GM18858 (cell line): ENCODE results near the gene MEIS2.
"Not testable (repeated sequence)": the region's sequence is repeated elsewhere in the genome, so short reads cannot be mapped to it uniquely, and the experiment has no call there.

ENCODE experiments used
- ATAC-seq: cut with Tn5 transposase; IDR thresholded peaks from one replicate; pipeline ENCODE4 v1.9.1; 2021; ENCODE audit not compliant: unreplicated experiment

The MEIS2 gene

DNA sequence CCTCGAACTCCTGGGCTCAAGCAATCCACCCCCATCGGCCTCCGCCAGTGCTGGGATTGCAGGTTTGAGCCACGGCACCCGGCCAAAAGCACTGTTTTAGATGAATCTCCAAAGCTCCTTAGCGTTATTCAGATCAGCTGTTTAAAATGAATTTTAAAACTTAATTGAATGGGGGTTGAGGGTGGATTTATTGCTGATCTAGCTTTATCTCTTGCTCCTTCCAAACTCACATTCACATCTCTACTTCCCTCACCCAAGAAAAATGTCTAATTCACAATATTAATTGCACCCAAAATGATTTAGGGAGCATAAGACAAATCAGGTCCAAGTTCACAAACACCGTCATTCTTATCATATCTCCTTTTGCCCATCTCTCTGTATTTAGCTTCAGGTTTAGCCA, 89.8 kb downstream of the MEIS2 start:
- no peak for ATAC-seq

DNA sequence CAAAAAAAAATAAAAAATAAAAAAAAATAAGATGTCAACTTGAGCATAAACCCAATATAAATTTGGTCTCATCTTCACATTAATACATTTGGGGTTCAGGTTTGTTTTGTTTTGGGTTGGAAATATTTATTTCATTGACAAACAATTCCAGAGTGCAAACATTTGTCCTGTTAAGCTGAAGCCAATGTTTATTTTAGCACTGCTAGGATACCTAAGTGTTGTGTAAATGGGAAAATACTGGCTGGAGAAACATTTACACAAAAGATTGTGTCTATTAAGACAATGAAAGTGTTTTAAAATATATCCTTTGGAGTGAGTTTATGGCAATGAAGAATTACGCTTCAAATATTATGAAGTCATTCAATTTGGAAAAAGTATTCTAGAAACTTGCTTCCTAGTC, 91.1 kb downstream of the MEIS2 start:
- ATAC-seq: no peak

DNA sequence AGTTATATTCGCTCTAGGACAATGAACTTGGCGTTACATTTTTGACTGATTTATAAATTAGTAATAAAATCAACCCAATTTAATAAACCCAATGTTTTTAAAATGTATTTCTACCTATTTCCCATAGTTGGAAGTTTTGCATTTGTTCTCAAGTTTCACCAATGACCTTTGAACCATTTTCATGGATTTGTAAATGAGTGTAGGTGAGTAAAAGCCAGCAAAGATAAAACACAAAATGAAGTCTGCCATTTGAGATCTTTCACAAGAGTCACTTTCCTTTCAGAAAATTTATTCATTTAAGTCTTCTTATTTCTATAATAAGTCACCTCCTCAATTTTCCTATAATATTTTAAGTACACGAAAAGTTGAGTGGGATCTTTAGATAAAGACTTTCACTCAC, 92.1 kb downstream of the MEIS2 start:
- ATAC-seq: no peak

DNA sequence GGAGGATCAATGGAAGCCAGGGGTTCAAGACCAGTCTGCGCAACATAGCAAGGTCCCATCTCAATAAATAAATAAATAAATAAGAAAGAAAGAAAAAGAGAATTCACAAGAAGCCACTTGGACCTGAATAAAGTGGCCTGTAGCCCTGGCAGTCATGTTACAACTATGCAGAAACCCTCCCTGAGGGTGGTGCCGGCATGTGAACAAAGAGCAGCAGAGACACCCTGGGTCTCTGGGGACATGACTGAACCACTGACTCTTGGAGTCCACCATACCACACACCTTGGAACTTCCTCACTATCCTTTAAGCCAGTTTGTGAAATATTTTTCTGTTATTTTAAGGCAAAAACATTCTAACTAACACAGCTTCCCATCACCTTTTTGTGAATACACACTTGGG, 93.0 kb downstream of the MEIS2 start:
- ATAC-seq: no peak

DNA sequence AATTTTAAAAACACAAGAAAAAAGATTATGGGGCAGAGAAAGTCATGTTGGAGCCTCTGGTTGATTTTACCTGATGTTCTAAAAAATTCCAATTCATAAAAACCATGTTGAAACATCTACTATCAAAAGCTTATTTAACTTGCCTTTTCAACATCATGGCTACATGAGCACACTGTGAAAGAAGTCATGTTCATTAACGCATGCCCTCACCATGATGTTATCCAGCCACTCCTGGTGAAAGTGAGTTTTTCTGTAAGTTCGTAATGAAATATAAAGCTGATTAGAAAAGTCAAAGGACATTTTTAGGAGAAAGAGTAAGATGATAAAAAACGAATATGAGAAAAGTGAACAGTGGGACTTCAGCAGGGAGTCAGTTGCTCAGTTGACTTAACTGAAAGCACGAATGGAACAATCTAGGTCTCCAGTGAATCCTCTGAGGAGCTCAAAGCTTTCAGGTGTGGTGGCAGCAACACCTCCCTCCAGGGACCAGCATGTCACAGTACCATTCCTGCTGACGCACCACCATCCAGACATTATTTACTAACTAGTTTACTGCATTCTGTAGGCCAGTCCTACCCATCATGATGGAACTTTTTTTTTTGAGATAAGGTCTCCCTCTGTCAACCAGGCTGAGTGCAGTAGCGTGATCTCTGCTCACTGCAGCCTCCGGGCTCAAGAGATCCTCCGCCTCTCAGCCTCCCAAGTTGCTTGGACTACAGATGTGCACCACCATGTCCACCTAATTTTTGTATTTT, 95.2 kb downstream of the MEIS2 start:
- ATAC-seq: no peak

DNA sequence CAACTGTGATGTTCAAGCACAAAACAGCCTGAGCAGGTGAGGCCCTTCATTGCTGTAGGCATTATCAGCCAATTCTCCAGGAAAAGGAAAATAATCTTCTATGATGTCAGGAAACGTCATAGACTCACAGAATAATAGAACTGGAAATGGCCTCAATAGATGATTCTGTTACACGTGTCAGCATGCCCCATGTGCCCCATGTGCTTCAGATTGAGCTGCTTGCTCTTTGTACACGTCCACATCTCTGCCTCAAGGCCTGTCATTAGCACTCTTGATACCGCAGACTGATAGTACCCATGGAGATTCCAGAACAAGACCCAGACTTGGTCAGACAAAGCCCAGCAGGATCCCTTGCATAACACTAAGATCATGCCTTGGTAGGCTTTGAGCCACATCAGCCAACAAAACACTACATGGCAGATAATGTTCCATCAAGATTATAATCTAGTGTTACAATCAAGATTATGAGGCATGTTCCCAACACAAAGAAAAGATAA, 95.9 kb downstream of the MEIS2 start:
- no peak for ATAC-seq

DNA sequence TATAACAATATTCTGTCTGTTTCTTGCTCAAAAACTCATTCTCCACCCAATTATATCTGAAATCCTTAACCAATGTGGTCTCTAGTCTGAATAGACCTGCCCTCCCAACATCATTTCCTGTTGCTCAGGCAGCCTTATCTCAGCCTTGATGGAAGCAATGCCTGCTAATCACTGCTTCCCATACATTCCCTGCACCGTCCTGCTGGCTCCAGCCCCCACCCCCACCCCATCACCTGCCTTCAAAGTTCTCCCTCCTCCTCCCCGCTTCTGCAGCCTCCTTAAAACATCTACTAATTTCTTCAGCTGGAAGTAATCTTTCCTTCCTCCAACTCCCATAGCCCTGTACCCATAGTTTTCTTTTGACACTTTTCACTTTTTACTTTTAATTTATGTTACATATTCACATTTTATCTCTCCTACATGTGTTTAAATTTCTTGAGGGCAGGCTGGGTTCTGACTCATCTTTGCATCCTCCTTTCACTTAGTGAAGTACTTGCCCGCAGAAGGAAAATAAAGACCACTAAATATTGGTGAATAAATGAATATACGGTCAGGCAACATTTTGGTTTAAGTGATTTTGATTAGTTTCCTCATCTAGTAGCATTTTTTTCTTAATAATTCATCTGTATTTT, 98.2 kb downstream of the MEIS2 start:
- ATAC-seq: no peak

DNA sequence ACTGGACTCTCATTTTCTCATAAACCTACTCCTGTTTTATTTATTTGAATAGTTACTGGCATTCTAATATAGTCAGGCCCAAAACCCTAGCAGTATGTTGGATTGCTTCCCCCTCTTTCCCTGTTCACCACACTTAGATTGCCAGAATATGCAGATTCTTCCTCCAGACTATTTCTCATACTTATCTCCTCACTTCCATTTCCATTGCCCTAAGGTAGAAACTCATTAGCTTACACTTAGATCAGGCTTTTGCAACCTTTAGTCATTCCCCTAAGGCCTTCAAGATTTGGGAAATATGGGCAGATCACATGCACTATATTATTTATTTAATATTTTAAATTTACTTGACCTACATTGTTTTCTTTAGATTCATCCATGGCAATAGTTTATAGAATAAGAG, 98.9 kb downstream of the MEIS2 start:
- ATAC-seq: no peak

DNA sequence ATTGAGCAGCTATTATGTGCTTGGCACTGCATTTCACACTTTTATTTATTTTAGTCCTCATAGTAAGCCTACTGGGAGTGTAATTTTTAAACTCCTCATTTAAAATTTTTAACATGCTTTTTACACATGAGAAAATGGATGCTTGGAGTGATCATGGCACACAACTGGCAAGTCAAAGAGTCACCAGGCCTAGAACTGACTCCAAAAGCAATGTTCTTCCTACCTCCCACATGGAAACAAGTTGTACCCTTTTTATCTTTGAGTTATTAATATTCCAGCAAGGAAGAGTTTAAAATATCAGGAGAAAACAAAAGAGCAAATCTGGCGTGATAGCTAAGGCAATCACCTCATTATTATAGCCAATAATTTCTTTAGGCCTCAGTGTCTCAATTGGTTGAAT, 100.6 kb downstream of the MEIS2 start:
- ATAC-seq: no peak

DNA sequence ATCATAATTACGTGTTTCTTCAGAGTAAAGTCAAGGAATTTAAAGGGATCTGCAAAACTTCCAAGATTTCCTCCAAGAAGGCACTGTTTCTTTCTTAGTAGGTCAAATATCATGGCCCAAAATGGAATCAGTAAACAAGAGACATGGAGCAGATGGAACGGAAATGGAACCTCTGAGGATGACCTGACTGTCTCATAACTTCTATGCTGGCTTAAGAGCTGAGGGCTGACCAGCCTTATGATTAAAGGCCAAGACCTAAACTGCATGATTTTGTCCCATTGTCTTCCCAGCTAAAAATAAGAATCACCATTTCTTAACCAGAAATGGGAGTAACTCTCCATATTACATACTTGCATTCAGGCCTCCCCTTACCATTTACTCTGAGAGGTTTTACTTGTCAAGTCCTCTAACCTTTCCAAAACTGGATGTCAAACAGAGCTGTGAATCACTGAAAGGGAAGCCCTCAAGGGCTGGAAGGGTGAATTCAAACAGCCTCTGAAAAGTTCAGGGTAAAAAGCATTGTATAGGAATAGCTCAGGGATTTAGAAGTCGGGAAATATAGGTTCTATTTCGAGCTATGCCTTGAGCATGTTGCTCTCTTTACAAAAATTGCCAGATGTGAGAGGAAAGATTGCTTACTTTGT, 103.7 kb downstream of the MEIS2 start:
- ATAC-seq: no peak

DNA sequence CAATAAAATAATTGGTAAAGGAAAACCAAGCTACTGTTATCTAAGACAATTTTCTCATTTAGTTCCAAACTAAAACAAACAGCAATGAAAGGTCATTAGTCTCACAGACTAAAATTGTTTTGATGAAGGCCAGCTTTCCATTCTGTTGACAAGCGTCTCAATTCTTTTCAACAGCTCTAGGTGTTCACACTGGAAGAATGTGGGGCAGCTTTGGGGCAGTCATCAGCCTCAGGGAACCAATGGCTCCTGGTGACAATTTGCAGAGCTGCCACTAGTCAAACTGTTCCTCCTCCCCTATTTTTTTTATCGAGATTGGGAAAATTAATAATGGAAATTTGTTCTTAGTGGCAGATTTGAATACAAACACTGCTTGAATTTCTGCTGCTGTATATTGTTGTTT, 104.2 kb downstream of the MEIS2 start:
- no peak for ATAC-seq

DNA sequence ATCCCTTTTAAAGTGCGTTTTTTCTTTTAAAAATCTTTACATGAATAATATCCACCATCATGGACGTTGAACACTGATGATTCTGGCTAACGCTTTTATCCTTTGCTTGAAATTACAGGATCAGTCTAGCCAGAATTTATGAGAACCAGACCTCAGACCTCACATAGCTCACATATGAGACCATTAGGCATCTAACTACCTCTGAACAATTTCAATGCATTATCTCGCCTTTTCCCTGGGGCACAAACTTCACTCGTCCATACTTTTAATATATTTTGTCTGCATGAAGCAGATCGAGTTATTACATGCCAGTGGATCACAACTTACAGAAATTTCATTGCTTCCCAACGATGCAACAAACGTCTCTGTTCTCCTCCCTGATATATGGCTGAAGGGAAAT, 105.6 kb downstream of the MEIS2 start:
- ATAC-seq: no peak

DNA sequence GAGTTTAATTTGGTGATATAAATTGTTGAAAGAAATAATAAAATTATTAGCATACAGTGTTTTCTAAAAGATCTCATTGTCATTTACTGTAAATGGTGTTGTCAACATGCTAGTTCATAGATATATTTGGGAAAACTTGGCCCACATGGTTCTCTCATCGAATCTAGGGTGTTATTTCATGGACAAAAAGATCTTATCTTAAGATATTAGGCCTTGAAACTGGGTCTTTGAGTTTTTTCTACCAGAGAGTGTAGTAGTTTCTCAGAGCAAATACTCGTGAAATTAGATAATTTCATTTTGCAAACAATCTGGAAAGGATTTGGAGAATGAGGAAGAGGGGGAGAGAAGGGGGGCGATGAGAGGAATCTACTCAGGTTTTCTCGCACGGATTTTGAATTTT, 107.9 kb downstream of the MEIS2 start:
- no peak for ATAC-seq

DNA sequence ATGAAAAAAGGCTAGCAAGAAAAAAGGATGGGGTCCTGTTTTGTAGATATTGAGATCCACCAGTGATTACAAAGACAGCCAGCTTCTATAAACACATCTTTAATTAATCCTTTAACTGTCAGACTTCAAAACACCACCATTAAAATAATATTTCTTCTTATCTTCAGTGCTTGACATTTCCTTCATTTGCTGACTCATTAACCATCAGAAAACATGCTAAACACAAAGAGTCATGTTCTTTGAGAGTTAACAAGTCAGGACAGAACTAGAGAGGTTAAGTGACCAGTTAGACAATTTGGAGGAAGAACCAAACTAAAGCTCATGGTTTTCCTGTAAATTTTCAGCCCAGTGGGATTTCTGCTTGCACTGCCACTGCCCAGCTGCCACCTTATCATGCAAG, 111.4 kb downstream of the MEIS2 start:
- no peak for ATAC-seq

DNA sequence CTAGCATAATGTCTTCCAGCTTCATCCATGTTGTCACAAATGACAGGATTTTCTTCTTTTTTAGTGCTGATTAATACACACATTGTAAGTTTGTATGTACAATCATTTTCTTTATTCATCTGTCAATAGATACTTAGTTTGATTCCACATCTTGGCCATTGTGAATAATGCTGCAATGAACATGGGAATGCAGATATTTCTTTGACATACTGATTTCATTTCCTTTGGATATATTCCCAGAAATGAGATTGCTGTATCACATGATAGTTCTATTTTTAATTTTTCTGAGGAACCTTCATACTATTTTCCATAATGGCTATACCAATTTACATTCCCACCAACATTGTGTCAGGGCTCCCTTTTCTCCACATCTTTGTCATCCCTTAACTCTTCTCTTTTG, 117.9 kb downstream of the MEIS2 start:
- no peak for ATAC-seq

DNA sequence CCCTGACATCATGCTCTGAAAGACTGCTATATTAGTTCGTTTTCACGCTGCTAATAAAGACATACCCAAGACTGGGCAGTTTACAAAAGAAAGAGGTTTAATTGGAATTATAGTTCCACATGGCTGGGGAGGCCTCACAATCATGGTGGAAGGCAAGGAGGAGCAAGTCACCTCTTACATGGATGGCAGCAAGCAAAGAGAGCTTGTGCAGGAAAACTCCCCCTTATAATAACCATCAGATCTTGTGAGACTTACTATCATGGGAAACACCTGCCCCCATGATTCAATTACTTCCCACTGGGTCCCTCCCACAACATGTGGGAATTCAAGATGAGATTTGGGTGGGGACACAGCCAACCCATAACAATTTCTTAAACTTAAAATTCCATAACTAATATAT, 120.1 kb downstream of the MEIS2 start:
- not testable (repeated sequence) for ATAC-seq

DNA sequence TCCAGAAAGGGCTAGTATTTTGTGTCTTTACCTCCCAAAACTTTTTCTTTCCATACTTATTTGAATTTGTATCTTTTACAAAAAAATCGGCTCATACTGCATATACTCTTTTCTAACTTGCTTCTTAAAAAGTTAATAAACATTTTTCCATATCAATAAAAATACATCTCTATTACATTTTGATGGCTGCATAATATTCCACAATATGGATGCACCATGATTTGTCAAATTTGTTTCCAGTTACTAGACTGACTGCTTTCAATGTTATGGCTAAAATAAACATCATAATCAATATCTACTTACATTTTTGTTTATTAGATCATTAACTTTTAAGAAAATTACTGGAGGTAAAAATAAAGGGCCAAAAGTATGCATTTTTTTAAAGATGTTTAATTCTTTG, 121.7 kb downstream of the MEIS2 start:
- ATAC-seq: no peak

DNA sequence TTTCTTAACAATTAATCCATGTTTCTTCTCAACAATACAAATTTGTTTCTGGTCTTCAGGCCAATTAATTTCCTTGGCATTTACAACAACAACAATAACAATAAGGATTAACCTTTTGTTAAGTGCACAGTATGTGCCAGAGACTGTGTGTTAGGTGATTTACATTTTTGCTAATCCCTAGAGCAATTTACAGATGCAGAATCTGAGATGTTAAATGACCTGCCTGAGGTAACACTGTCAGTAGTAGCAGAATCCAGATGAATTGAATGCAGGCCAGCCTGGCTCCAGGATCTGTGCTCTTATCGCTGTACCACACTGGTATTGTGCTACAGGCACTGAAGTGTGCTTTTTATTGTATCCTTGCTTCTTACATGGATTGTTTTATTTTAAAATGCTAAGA, 122.2 kb downstream of the MEIS2 start:
- no peak for ATAC-seq

DNA sequence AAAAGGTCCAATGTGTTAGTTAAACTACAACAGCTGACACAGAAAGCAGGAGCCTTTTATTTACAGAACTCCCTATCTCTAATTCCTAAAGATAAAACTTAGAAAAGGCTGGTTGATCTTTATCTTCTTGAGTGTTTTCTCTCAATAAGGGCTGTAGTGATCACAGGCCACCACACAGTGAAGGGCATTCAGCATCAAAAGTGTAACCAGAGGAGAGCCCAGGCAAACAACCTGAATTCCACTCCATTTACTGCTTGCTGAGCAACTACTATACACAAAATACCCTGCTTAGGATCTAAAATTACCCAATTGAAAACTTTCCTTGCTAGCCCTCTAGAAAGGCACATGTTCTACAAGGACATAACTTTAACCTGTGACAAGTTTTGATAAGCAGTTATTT, 122.7 kb downstream of the MEIS2 start:
- ATAC-seq: no peak

DNA sequence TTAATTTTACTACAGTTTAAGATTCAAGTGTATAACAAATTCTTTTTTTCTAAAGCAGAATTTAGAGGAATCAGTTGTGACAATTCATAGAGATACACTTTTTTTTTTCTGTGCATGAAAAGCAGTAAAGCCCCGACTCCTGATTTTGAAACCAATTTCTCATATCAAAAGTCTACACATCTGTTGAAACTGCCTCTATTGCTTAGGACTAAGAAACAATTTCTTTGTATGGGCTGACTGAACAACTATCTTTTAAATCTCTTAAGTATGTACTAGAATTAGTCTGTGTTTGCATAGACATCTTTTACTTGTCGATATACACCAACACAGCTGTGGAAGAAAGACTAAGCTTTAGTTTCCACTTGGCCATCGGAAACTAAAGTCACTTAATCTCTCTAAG, 127.6 kb downstream of the MEIS2 start:
- no peak for ATAC-seq

DNA sequence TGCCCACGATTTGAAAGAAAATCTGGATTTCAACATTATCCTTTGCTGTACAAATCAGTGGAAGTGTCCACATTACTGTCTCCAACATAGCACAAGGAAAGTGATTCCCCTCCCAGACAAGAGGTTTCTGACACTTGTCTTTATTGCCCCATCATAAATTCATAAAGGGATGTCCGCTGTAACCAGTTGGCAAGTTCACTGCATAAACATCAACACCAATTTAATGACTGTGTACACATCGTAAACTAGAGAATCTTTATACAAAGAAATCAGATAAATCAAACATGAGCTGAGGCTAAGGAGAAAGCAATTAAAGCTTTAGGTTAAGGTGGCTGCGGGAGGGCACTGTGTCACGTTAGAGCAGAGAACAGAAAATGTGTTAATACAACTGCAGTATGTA, 129.8 kb downstream of the MEIS2 start:
- no peak for ATAC-seq

DNA sequence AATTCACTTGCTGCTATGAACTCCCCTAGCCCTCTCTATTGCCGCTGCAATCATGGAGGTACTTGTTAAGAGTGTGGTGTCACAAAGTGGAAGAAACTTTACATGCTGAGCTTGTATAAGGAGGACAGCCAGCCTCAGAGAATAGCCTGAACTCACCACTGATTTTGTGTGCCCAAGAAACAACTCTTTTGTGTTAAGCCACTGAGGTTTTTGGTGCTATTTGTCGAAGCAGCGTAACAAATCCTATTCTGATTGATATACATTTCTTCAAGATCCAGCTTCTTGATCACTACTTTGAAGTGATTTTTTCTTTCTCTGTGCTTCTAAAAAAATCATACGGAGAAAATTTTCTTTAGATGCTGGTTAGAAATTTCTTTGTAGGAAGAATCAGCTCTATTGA, 132.4 kb downstream of the MEIS2 start:
- ATAC-seq: no peak
